NCI-H446 treated with DMSO at 0.1 percent for 48 hours (cell line): ENCODE results near the gene GDF11.

Source experiments
- DNase-seq: peaks from one replicate; lab custom pipeline; 2025; lab: John Stamatoyannopoulos, UW

GDF11 gene

GRCh38 chr12:55707219-55707671 is 35.7 kb upstream of the GDF11 start:
- DNase-seq = no peak

- peak; percentile 57 for DNase-seq
These were observed 34.9 kb upstream of the GDF11 start, which contains the start of gene ITGA7 for GRCh38 chr12:55707841-55708694. ITGA7 (minus strand) TSS chr12:55707904; CDS start chr12:55707682, 222 bp downstream.

- DNase-seq = no peak
These were observed 34.2 kb upstream of the GDF11 start for GRCh38 chr12:55708695-55709233.

GRCh38 chr12:55711786-55712553 is 31.0 kb upstream of the GDF11 start:
- peak; percentile 27 for DNase-seq

- no peak for DNase-seq
These were observed 30.1 kb upstream of the GDF11 start for GRCh38 chr12:55712700-55713415.

GRCh38 chr12:55713721-55714120 is 29.2 kb upstream of the GDF11 start:
- DNase-seq = no peak

GRCh38 chr12:55715169-55715764 is 27.7 kb upstream of the GDF11 start:
- no peak for DNase-seq

- DNase-seq = peak; percentile 90
These were observed 26.9 kb upstream of the GDF11 start, which contains the start of gene BLOC1S1 for GRCh38 chr12:55715833-55716581. BLOC1S1 (plus strand) TSS chr12:55716046; CDS start chr12:55716052, 6 bp downstream.

- DNase-seq = no peak
These were observed 26.4 kb upstream of the GDF11 start for GRCh38 chr12:55716582-55716957.

- DNase-seq = peak; percentile 97
These were observed 25.6 kb upstream of the GDF11 start for GRCh38 chr12:55717011-55718007.

- DNase-seq = no peak
These were observed 24.9 kb upstream of the GDF11 start for GRCh38 chr12:55718015-55718414.

- DNase-seq = no peak
These were observed 24.2 kb upstream of the GDF11 start for GRCh38 chr12:55718624-55719275.

- no peak for DNase-seq
These were observed 23.6 kb upstream of the GDF11 start for GRCh38 chr12:55719371-55719770.

GRCh38 chr12:55720071-55720564 is 22.8 kb upstream of the GDF11 start, which contains the start of gene RDH5:
RDH5 (plus strand) TSS chr12:55720393; CDS start chr12:55721185, 792 bp downstream.
- peak; percentile 86 for DNase-seq

GRCh38 chr12:55720894-55721444 is 22.0 kb upstream of the GDF11 start:
- peak; percentile 94 for DNase-seq

GRCh38 chr12:55721601-55722213 is 21.2 kb upstream of the GDF11 start:
- no peak for DNase-seq

GRCh38 chr12:55722948-55723347 is 20.0 kb upstream of the GDF11 start:
- DNase-seq = no peak
